ENCODE results near the gene SLAMF9.

SLAMF9 gene

GRCh38 chr1:159952932-159953331 is 1.1 kb downstream of the SLAMF9 start:
- no peaks in the 10 kb centered on the region for H3K27me3 ChIP-seq (ENCODE audit: control insufficient read depth, insufficient read depth, low read length)
- no peaks in the 10 kb centered on the region for H3K4me1 ChIP-seq (ENCODE audit: control insufficient read depth, insufficient read depth, low read length)
- H3K27ac ChIP-seq (ENCODE audit: low read depth, low read length), result no peak overlapping the region
- H3K9ac ChIP-seq (ENCODE audit: low read length), result no peak overlapping the region
- H3K4me3 ChIP-seq (ENCODE audit: low read length), result no peak overlapping the region
- H3K36me3 ChIP-seq (ENCODE audit: control insufficient read depth, insufficient read depth, low read length), result no peaks in the 10 kb centered on the region

- no peaks in the 10 kb centered on the region for H3K36me3 ChIP-seq (ENCODE audit: control insufficient read depth, insufficient read depth, low read length)
- no peak overlapping the region for H3K9ac ChIP-seq (ENCODE audit: low read length)
- no peak overlapping the region for H3K4me3 ChIP-seq (ENCODE audit: low read length)
- H3K27ac ChIP-seq (ENCODE audit: low read depth, low read length), result no peak overlapping the region
- H3K4me1 ChIP-seq (ENCODE audit: control insufficient read depth, insufficient read depth, low read length), result no peaks in the 10 kb centered on the region
- no peaks in the 10 kb centered on the region for H3K27me3 ChIP-seq (ENCODE audit: control insufficient read depth, insufficient read depth, low read length)
These were observed 2.5 kb downstream of the SLAMF9 start for GRCh38 chr1:159951551-159951950.

DNA sequence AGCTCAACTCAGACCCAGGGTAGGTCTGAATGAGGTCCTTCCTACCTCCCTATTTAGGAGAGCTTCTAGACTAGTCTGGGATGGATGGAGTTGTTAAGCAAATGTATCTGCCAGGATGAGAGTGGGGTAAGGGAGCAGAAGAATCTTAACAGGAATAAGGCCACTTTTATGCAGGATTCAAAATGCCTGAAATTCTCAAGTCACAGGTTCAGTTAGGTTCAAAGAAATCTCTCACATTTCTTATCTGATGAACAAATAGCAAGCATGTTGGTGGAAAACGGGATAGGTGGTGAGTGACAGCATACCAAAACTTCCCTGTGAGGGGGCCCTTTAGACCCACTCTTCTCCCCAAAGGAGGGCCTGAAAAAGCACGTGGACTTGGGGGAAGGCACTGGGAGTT is 3.0 kb downstream of the SLAMF9 start:
- H3K27ac ChIP-seq (ENCODE audit: low read depth, low read length), result no peak overlapping the region
- no peaks in the 10 kb centered on the region for H3K27me3 ChIP-seq (ENCODE audit: control insufficient read depth, insufficient read depth, low read length)
- no peaks in the 10 kb centered on the region for H3K36me3 ChIP-seq (ENCODE audit: control insufficient read depth, insufficient read depth, low read length)
- H3K4me1 ChIP-seq (ENCODE audit: control insufficient read depth, insufficient read depth, low read length), result no peaks in the 10 kb centered on the region
- H3K4me3 ChIP-seq (ENCODE audit: low read length), result no peak overlapping the region
- no peak overlapping the region for H3K9ac ChIP-seq (ENCODE audit: low read length)

GRCh38 chr1:159949981-159950381 is 4.1 kb downstream of the SLAMF9 start:
- H3K4me3 ChIP-seq (ENCODE audit: low read length), result no peak overlapping the region
- no peaks in the 10 kb centered on the region for H3K36me3 ChIP-seq (ENCODE audit: control insufficient read depth, insufficient read depth, low read length)
- H3K9ac ChIP-seq (ENCODE audit: low read length), result no peak overlapping the region
- H3K27me3 ChIP-seq (ENCODE audit: control insufficient read depth, insufficient read depth, low read length), result no peaks in the 10 kb centered on the region
- H3K27ac ChIP-seq (ENCODE audit: low read depth, low read length), result no peak overlapping the region
- peaks cover 2% of the 10 kb centered on the region for H3K4me1 ChIP-seq (ENCODE audit: control insufficient read depth, insufficient read depth, low read length)

DNA sequence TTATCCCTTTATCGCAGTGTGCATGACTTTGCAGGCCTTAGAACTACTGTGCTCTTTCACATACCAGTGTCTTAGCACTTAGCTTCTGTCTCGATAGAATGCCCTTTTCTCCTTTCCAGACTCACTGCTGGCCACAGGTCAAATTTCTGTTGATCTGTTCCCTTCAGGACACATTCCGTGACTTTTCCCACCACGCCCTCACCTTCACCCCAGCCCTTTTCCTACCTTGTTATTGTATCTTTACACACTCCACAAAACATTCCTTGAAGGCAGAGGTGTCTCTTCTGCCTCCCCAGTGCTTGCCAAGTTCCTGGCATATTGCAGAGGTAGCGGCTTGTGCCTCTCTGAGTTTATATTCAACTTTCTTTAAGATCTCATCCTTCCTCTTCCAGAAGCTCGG is 4.9 kb downstream of the SLAMF9 start:
- Histone ChIP-seq H3K4me1 (ENCODE audit: control insufficient read depth, insufficient read depth, low read length) (peaks cover 2% of the 10 kb centered on the region), H3K36me3 (ENCODE audit: control insufficient read depth, insufficient read depth, low read length) (no peaks in the 10 kb centered on the region), H3K27me3 (ENCODE audit: control insufficient read depth, insufficient read depth, low read length) (no peaks in the 10 kb centered on the region), H3K4me3 (ENCODE audit: low read length) (no peak overlapping the region), H3K9ac (ENCODE audit: low read length) (peak overlapping the region; percentile 10), H3K27ac (ENCODE audit: low read depth, low read length) (peak overlapping the region; percentile 33)

GRCh38 chr1:159947942-159948341 is 6.1 kb downstream of the SLAMF9 start:
- Histone ChIP-seq H3K27ac (ENCODE audit: low read depth, low read length) (no peak overlapping the region), H3K27me3 (ENCODE audit: control insufficient read depth, insufficient read depth, low read length) (no peaks in the 10 kb centered on the region), H3K9ac (ENCODE audit: low read length) (no peak overlapping the region), H3K4me1 (ENCODE audit: control insufficient read depth, insufficient read depth, low read length) (peaks cover 2% of the 10 kb centered on the region), H3K4me3 (ENCODE audit: low read length) (no peak overlapping the region), H3K36me3 (ENCODE audit: control insufficient read depth, insufficient read depth, low read length) (no peaks in the 10 kb centered on the region)

- no peak overlapping the region for H3K27ac ChIP-seq (ENCODE audit: low read depth, low read length)
These were observed 7.5 kb downstream of the SLAMF9 start for GRCh38 chr1:159946242-159947187.

GRCh38 chr1:159945483-159946241 is 8.4 kb downstream of the SLAMF9 start, which contains the start of gene IGSF9:
TSS of gene IGSF9 (minus strand) at chr1:159945613. CDS start at chr1:159943454, 2,159 bp downstream.
- H3K27ac ChIP-seq (ENCODE audit: low read depth, low read length), result no peak within 1 kb of the TSS
- H3K9ac ChIP-seq (ENCODE audit: low read length), result peak within 1 kb of the TSS; percentile 42
- H3K27me3 ChIP-seq (ENCODE audit: control insufficient read depth, insufficient read depth, low read length), result no peaks in the 10 kb centered on the region
- no peaks in the 10 kb centered on the region for H3K36me3 ChIP-seq (ENCODE audit: control insufficient read depth, insufficient read depth, low read length)
- H3K4me1 ChIP-seq (ENCODE audit: control insufficient read depth, insufficient read depth, low read length), result peaks cover 2% of the 10 kb centered on the region
- peak within 1 kb of the TSS; percentile 52 for H3K4me3 ChIP-seq (ENCODE audit: low read length)

More at GRCh38 chr1:159946242-159947187, 7.5 kb downstream of the SLAMF9 start:
- peak overlapping the region; percentile 52 for H3K4me3 ChIP-seq (ENCODE audit: low read length)
- no peak overlapping the region for H3K9ac ChIP-seq (ENCODE audit: low read length)
- no peaks in the 10 kb centered on the region for H3K27me3 ChIP-seq (ENCODE audit: control insufficient read depth, insufficient read depth, low read length)
- peaks cover 2% of the 10 kb centered on the region for H3K4me1 ChIP-seq (ENCODE audit: control insufficient read depth, insufficient read depth, low read length)
- no peaks in the 10 kb centered on the region for H3K36me3 ChIP-seq (ENCODE audit: control insufficient read depth, insufficient read depth, low read length)

- no peaks in the 10 kb centered on the region for H3K27me3 ChIP-seq (ENCODE audit: control insufficient read depth, insufficient read depth, low read length)
- H3K4me1 ChIP-seq (ENCODE audit: control insufficient read depth, insufficient read depth, low read length), result peaks cover 2% of the 10 kb centered on the region
- H3K4me3 ChIP-seq (ENCODE audit: low read length), result peak overlapping the region; percentile 52
- H3K9ac ChIP-seq (ENCODE audit: low read length), result no peak overlapping the region
- H3K36me3 ChIP-seq (ENCODE audit: control insufficient read depth, insufficient read depth, low read length), result no peaks in the 10 kb centered on the region
- H3K27ac ChIP-seq (ENCODE audit: low read depth, low read length), result no peak overlapping the region
These were observed 9.2 kb downstream of the SLAMF9 start for GRCh38 chr1:159944623-159945455.

GRCh38 chr1:159943908-159944622 is 10.0 kb downstream of the SLAMF9 start:
- Histone ChIP-seq H3K27ac (ENCODE audit: low read depth, low read length) (no peak overlapping the region), H3K4me1 (ENCODE audit: control insufficient read depth, insufficient read depth, low read length) (peaks cover 2% of the 10 kb centered on the region), H3K36me3 (ENCODE audit: control insufficient read depth, insufficient read depth, low read length) (no peaks in the 10 kb centered on the region), H3K9ac (ENCODE audit: low read length) (no peak overlapping the region), H3K27me3 (ENCODE audit: control insufficient read depth, insufficient read depth, low read length) (no peaks in the 10 kb centered on the region), H3K4me3 (ENCODE audit: low read length) (peak overlapping the region; percentile 52)

- H3K36me3 ChIP-seq (ENCODE audit: control insufficient read depth, insufficient read depth, low read length), result no peaks in the 10 kb centered on the region
- no peak overlapping the region for H3K4me3 ChIP-seq (ENCODE audit: low read length)
- H3K9ac ChIP-seq (ENCODE audit: low read length), result no peak overlapping the region
- H3K27ac ChIP-seq (ENCODE audit: low read depth, low read length), result no peak overlapping the region
- peaks cover 2% of the 10 kb centered on the region for H3K4me1 ChIP-seq (ENCODE audit: control insufficient read depth, insufficient read depth, low read length)
- no peaks in the 10 kb centered on the region for H3K27me3 ChIP-seq (ENCODE audit: control insufficient read depth, insufficient read depth, low read length)
These were observed 10.8 kb downstream of the SLAMF9 start for GRCh38 chr1:159943278-159943640.

Measured in rectal smooth muscle tissue (tissue), 1 donor.